Activated T-cell treated with anti-CD3 and anti-CD28 coated beads for 4 hours (primary cell): Measurements from ENCODE around the gene PSMD10.

ENCODE experiments used
- DNase-seq: peaks from one replicate; pipeline ENCODE4 v3.0.0-alpha.2; 2020

Gene PSMD10

GRCh38 chrX:108091264-108091877 is at the start of gene PSMD10, which contains the start of gene ATG4A:
Gene PSMD10 (minus strand): TSS chrX:108091542. CDS start chrX:108091520, 22 bp downstream.
Gene ATG4A (plus strand): TSS chrX:108091778. CDS start chrX:108091827, 49 bp downstream.
- DNase-seq = peak; percentile 77

GRCh38 chrX:108138814-108139702 is 47.7 kb upstream of the PSMD10 start:
- no peak for DNase-seq

GRCh38 chrX:108134724-108135123 is 43.4 kb upstream of the PSMD10 start:
- DNase-seq = no peak

- no peak for DNase-seq
These were observed 41.5 kb upstream of the PSMD10 start for GRCh38 chrX:108132876-108133275.

- no peak for DNase-seq
These were observed 40.7 kb upstream of the PSMD10 start for GRCh38 chrX:108132034-108132433.

GRCh38 chrX:108131471-108131870 is 40.1 kb upstream of the PSMD10 start:
- no peak for DNase-seq

- DNase-seq = no peak
These were observed 39.5 kb upstream of the PSMD10 start for GRCh38 chrX:108130889-108131288.

- DNase-seq = no peak
These were observed 35.8 kb upstream of the PSMD10 start for GRCh38 chrX:108127152-108127551.

GRCh38 chrX:108126661-108127060 is 35.3 kb upstream of the PSMD10 start:
- DNase-seq = no peak

- no peak for DNase-seq
These were observed 32.4 kb upstream of the PSMD10 start for GRCh38 chrX:108123591-108124366.

- no peak for DNase-seq
These were observed 31.4 kb upstream of the PSMD10 start for GRCh38 chrX:108122748-108123147.

- DNase-seq = no peak
These were observed 29.9 kb upstream of the PSMD10 start for GRCh38 chrX:108121291-108121690.

- DNase-seq = no peak
These were observed 26.6 kb upstream of the PSMD10 start for GRCh38 chrX:108117988-108118387.

- DNase-seq = no peak
These were observed 23.2 kb upstream of the PSMD10 start for GRCh38 chrX:108114541-108114940.

- no peak for DNase-seq
These were observed 14.1 kb upstream of the PSMD10 start for GRCh38 chrX:108105473-108105872.

GRCh38 chrX:108097380-108097779 is 6.0 kb upstream of the PSMD10 start:
- no peak for DNase-seq

GRCh38 chrX:108091878-108092291 is 543 bp upstream of the PSMD10 start:
- no peak for DNase-seq

- no peak for DNase-seq
These were observed 665 bp downstream of the PSMD10 start for GRCh38 chrX:108090491-108091263.

GRCh38 chrX:108088511-108088910 is 2.8 kb downstream of the PSMD10 start:
- DNase-seq = no peak

- no peak for DNase-seq
These were observed 3.5 kb downstream of the PSMD10 start for GRCh38 chrX:108087792-108088191.

- no peak for DNase-seq
These were observed 10.2 kb downstream of the PSMD10 start for GRCh38 chrX:108081110-108081509.

GRCh38 chrX:108072746-108073145 is 18.6 kb downstream of the PSMD10 start:
- DNase-seq = no peak

GRCh38 chrX:108071578-108071977 is 19.8 kb downstream of the PSMD10 start:
- DNase-seq = no peak
